Osteoblast (primary cell): ENCODE data around the gene LTB4R. TPM values are rescaled to one million over a fixed set of nuclear protein-coding genes. Genes with fewer than 3 reads are reported as not detected.

Source experiments
- DNase-seq: peaks from one replicate; pipeline ENCODE4 v3.0.0; 2011; ENCODE audit warnings: low spot score, mixed read lengths; ENCODE audit not compliant: insufficient read length; ENCODE audit errors: missing footprints
- H2AFZ ChIP-seq: 2 replicates; pipeline ENCODE4 v1.6.0; 2011; ENCODE audit warnings: mild to moderate bottlenecking, low read length
- H3K27ac ChIP-seq: 2 replicates; pipeline ENCODE4 v1.5.1; 2011; ENCODE audit warnings: mild to moderate bottlenecking, low read depth, low read length, moderate library complexity
- H3K27me3 ChIP-seq: 2 replicates; pipeline ENCODE4 v1.6.0; 2012; ENCODE audit warnings: mild to moderate bottlenecking, control low read depth, inconsistent platforms, low read length, moderate library complexity; ENCODE audit not compliant: insufficient read depth
- H3K36me3 ChIP-seq: 2 replicates; pipeline ENCODE4 v1.5.1; 2011; ENCODE audit warnings: mild to moderate bottlenecking, low read length, control low read depth, moderate library complexity; ENCODE audit not compliant: insufficient read depth
- H3K4me1 ChIP-seq: 2 replicates; pipeline ENCODE4 v1.5.1; 2011; ENCODE audit warnings: mild to moderate bottlenecking, low read length, control low read depth, moderate library complexity; ENCODE audit not compliant: insufficient read depth
- H3K4me2 ChIP-seq: 2 replicates; pipeline ENCODE4 v1.6.0; 2011; ENCODE audit warnings: mild to moderate bottlenecking, low read length; ENCODE audit not compliant: insufficient read depth
- H3K4me3 ChIP-seq: fragments of 200-600 bp; sonication (generic); 3 replicates; pipeline ENCODE4 v1.5.1; 2012; ENCODE audit warnings: mild to moderate bottlenecking, low read length, inconsistent platforms; ENCODE audit not compliant: insufficient read depth
- H3K79me2 ChIP-seq: 2 replicates; pipeline ENCODE4 v1.6.0; 2012; ENCODE audit warnings: mild to moderate bottlenecking, low read length, control low read depth, inconsistent platforms; ENCODE audit not compliant: insufficient read depth
- H3K9me3 ChIP-seq: 2 replicates; pipeline ENCODE4 v1.5.1; 2011; ENCODE audit warnings: low read depth, low read length, control low read depth
- H4K20me1 ChIP-seq: 2 replicates; pipeline ENCODE4 v1.6.0; 2012; ENCODE audit warnings: mild to moderate bottlenecking, low read length, control low read depth; ENCODE audit not compliant: insufficient read depth
- CTCF ChIP-seq: IDR thresholded peaks from 2 replicates; pipeline ENCODE4 v1.5.1; 2011; ENCODE audit warnings: mild to moderate bottlenecking, low read depth, low read length, moderate library complexity; ENCODE audit errors: extremely low read depth
- total RNA-seq: library from RNA; depleted of rRNA; stranded (reverse); fragments of >200 nt; gene quantifications from 2 replicates; pipeline ENCODE4 v1.2.3, GENCODE V29; 2012

LTB4R gene
- total RNA-seq, 1 donor: 1.8 TPM

GRCh38 chr14:24362241-24362960 lies 51.1 kb downstream of the LTB4R start:
- Histone ChIP-seq H3K79me2 (peaks cover under 1% of the 10 kb centered on the region), H3K27ac (peak overlapping the region; percentile 92), H3K9me3 (no peaks in the 10 kb centered on the region), H3K4me1 (peaks cover 52% of the 10 kb centered on the region), H3K36me3 (no peaks in the 10 kb centered on the region), H3K4me2 (peak overlapping the region; percentile 23), H3K4me3 (no peak overlapping the region), H2AFZ (peak overlapping the region; percentile 45), H3K27me3 (no peaks in the 10 kb centered on the region), H4K20me1 (no peaks in the 10 kb centered on the region)
- peak; percentile 62 for DNase-seq
- no peak for TF ChIP-seq CTCF

- H3K4me2 ChIP-seq: no peak overlapping the region
- no peak for DNase-seq
Observed at GRCh38 chr14:24363401-24363800, 52.1 kb downstream of the LTB4R start.

GRCh38 chr14:24364841-24365240 lies 53.5 kb downstream of the LTB4R start:
- no peaks in the 10 kb centered on the region for H3K9me3 ChIP-seq
- H3K27me3 ChIP-seq: no peaks in the 10 kb centered on the region
- peak overlapping the region; percentile 99 for H3K27ac ChIP-seq
- TF ChIP-seq CTCF: no peak
- peak overlapping the region; percentile 76 for H2AFZ ChIP-seq
- peaks cover 21% of the 10 kb centered on the region for H3K79me2 ChIP-seq
- peaks cover 4% of the 10 kb centered on the region for H4K20me1 ChIP-seq
- peak overlapping the region; percentile 90 for H3K4me3 ChIP-seq
- peak; percentile 27 for DNase-seq
- H3K36me3 ChIP-seq: peaks cover 2% of the 10 kb centered on the region
- peaks cover 65% of the 10 kb centered on the region for H3K4me1 ChIP-seq
- H3K4me2 ChIP-seq: peak overlapping the region; percentile 95

More at GRCh38 chr14:24363401-24363800, 52.1 kb downstream of the LTB4R start:
- no peaks in the 10 kb centered on the region for H3K36me3 ChIP-seq
- TF ChIP-seq CTCF: no peak
- H4K20me1 ChIP-seq: no peaks in the 10 kb centered on the region
- no peak overlapping the region for H3K4me3 ChIP-seq
- H2AFZ ChIP-seq: no peak overlapping the region
- H3K27ac ChIP-seq: no peak overlapping the region
- H3K4me1 ChIP-seq: peaks cover 56% of the 10 kb centered on the region
- peaks cover 6% of the 10 kb centered on the region for H3K79me2 ChIP-seq
- H3K9me3 ChIP-seq: no peaks in the 10 kb centered on the region
- H3K27me3 ChIP-seq: no peaks in the 10 kb centered on the region

- Histone ChIP-seq H3K4me2 (peak overlapping the region; percentile 95), H2AFZ (peak overlapping the region; percentile 76), H3K79me2 (peaks cover 28% of the 10 kb centered on the region), H3K9me3 (no peaks in the 10 kb centered on the region), H3K4me1 (peaks cover 70% of the 10 kb centered on the region), H3K27ac (peak overlapping the region; percentile 99), H3K36me3 (peaks cover 12% of the 10 kb centered on the region), H3K27me3 (no peaks in the 10 kb centered on the region), H3K4me3 (peak overlapping the region; percentile 90), H4K20me1 (peaks cover 10% of the 10 kb centered on the region)
- peak; percentile 85 for TF ChIP-seq CTCF
- DNase-seq: peak; percentile 88
Observed at GRCh38 chr14:24365600-24366412, 54.5 kb downstream of the LTB4R start.
